A673 (cell line): Measurements from ENCODE around the gene ST6GALNAC2. TPM values are rescaled to one million over a fixed set of nuclear protein-coding genes. Genes with fewer than 3 reads are reported as not detected.

ENCODE experiments used
- BruUV-seq: library from RNA; stranded (reverse); fragments of 400-500 nt; replicated peaks from 2 replicates; lab custom pipeline; 2021; lab: Mats Ljungman, UMichigan
- CTCF ChIA-PET: fragments of 300-600 bp; sonication (Branson Sonifier 250); formaldehyde crosslinking; loops from one replicate; lab custom pipeline; 2022; ENCODE audit warnings: antibody characterized with exemption; lab: Charles Lee
- POLR2A ChIA-PET: fragments of 300-600 bp; sonication (Branson Sonifier 250); formaldehyde crosslinking; loops from one replicate; lab custom pipeline; 2022; ENCODE audit warnings: antibody characterized with exemption; ENCODE audit not compliant: low non-redundant PET; lab: Charles Lee
- DNase-seq: peaks from one replicate; pipeline ENCODE4 v3.0.0-alpha.2; 2015; ENCODE audit warnings: low spot score
- H3K27ac ChIP-seq: fragments of 200-600 bp; sonication (generic); 2 replicates; pipeline ENCODE4 v1.5.1; 2016; ENCODE audit warnings: mixed run types, low read depth, mild to moderate bottlenecking, mixed read lengths, antibody characterized with exemption, low read length; ENCODE audit not compliant: poor library complexity, severe bottlenecking
- H3K27me3 ChIP-seq: fragments of 200-600 bp; sonication (generic); replicated peaks from 2 replicates; pipeline ENCODE4 v1.6.1; 2017; ENCODE audit warnings: mixed run types, low read depth, mild to moderate bottlenecking, mixed read lengths, antibody characterized with exemption, low read length; ENCODE audit not compliant: insufficient read depth, poor library complexity
- H3K36me3 ChIP-seq: fragments of 200-600 bp; sonication (generic); 2 replicates; pipeline ENCODE4 v1.6.1; 2016; ENCODE audit warnings: mixed run types, mild to moderate bottlenecking, mixed read lengths, antibody characterized with exemption, low read length; ENCODE audit not compliant: insufficient read depth, poor library complexity, severe bottlenecking
- H3K4me1 ChIP-seq: fragments of 200-600 bp; sonication (generic); 2 replicates; pipeline ENCODE4 v1.6.1; 2017; ENCODE audit warnings: mixed run types, mild to moderate bottlenecking, mixed read lengths, antibody characterized with exemption, low read length; ENCODE audit not compliant: insufficient read depth, poor library complexity, severe bottlenecking
- H3K4me3 ChIP-seq: fragments of 200-600 bp; sonication (generic); 2 replicates; pipeline ENCODE4 v1.5.1; 2016; ENCODE audit warnings: low read depth, mixed run types, mild to moderate bottlenecking, mixed read lengths, low read length; ENCODE audit not compliant: poor library complexity, severe bottlenecking
- H3K9me3 ChIP-seq: fragments of 200-600 bp; sonication (generic); 2 replicates; pipeline ENCODE4 v1.6.1; 2016; ENCODE audit warnings: mixed run types, low read depth, mild to moderate bottlenecking, mixed read lengths, antibody characterized with exemption, low read length; ENCODE audit not compliant: poor library complexity, severe bottlenecking
- CTCF ChIP-seq: fragments of 300-800, 200-600 bp; sonication (generic); conservative IDR thresholded peaks from 2 replicates; pipeline ENCODE4 v1.5.1; 2017; ENCODE audit warnings: low read depth, mild to moderate bottlenecking, antibody characterized with exemption, low read length, moderate library complexity, mixed read lengths
- EZH2 ChIP-seq: fragments of 200-600 bp; sonication (generic); IDR thresholded peaks from 2 replicates; pipeline ENCODE4 v1.6.1; 2017; ENCODE audit warnings: borderline replicate concordance, low read depth, mild to moderate bottlenecking, mixed read lengths, antibody characterized with exemption, low read length; ENCODE audit not compliant: poor library complexity, severe bottlenecking
- intact Hi-C: fragments of 100-400 bp; cut with micrococcal nuclease; formaldehyde crosslinking; loops from one replicate; pipeline ENCODE4 v1.10.0; 2022; ENCODE audit not compliant: unreplicated experiment
- total RNA-seq: library from RNA; stranded (reverse); gene quantifications from 2 replicates; pipeline ENCODE4 v1.2.3, GENCODE V29; 2021

ST6GALNAC2 gene
- total RNA-seq, 1 experiment from 2014 or later, result not detected

- no peaks in the 10 kb centered on the region for H3K4me1 ChIP-seq
- no peaks in the 10 kb centered on the region for H3K9me3 ChIP-seq
- DNase-seq, result no peak
- no TSS peak for BruUV-seq
- ChIA-PET POLR2A (no interaction called here), CTCF (no interaction called here)
- TF ChIP-seq CTCF, result no peak
- TF ChIP-seq EZH2, result no peak
- H3K27me3 ChIP-seq, result no peaks in the 10 kb centered on the region
- intact Hi-C loops, result loop anchor here (10.0 kb wide), 1 partner anchor 146 kb away; the partner anchor contains the start of gene MXRA7
- H3K4me3 ChIP-seq, result no peak overlapping the region
- peaks cover 36% of the 10 kb centered on the region for H3K36me3 ChIP-seq
- no peak overlapping the region for H3K27ac ChIP-seq
Observed at GRCh38 chr17:76568811-76569221, 16.8 kb downstream of the ST6GALNAC2 start.

GRCh38 chr17:76567634-76568432 lies 17.8 kb downstream of the ST6GALNAC2 start:
- Histone ChIP-seq H3K9me3 (no peaks in the 10 kb centered on the region), H3K27me3 (no peaks in the 10 kb centered on the region), H3K27ac (peak overlapping the region; percentile 8), H3K4me1 (no peaks in the 10 kb centered on the region), H3K36me3 (peaks cover 46% of the 10 kb centered on the region), H3K4me3 (no peak overlapping the region)
- intact Hi-C loops, result loop anchor here (10.0 kb wide), 1 partner anchor 147 kb away; the partner anchor contains the start of gene MXRA7
- no TSS peak for BruUV-seq
- ChIA-PET POLR2A (interaction anchor here (0.6 kb wide), 1 partner anchor 17 kb away, joined by 7 read pairs; no protein-coding TSS in a partner anchor), CTCF (no interaction called here)
- TF ChIP-seq CTCF, result no peak
- no peak for TF ChIP-seq EZH2
- no peak for DNase-seq

GRCh38 chr17:76566988-76567431 lies 18.6 kb downstream of the ST6GALNAC2 start:
- Histone ChIP-seq H3K27ac (peak overlapping the region; percentile 8), H3K4me3 (no peak overlapping the region), H3K9me3 (no peaks in the 10 kb centered on the region), H3K4me1 (peaks cover 6% of the 10 kb centered on the region), H3K27me3 (no peaks in the 10 kb centered on the region), H3K36me3 (peaks cover 52% of the 10 kb centered on the region)
- TF ChIP-seq CTCF (no peak), EZH2 (no peak)
- POLR2A ChIA-PET, result no interaction called here
- intact Hi-C loops, result loop anchor here (10.0 kb wide), 1 partner anchor 148 kb away; the partner anchor contains the start of gene MXRA7
- CTCF ChIA-PET, result interaction anchor here (0.7 kb wide), 1 partner anchor 17 kb away, joined by 3 read pairs; no protein-coding TSS in a partner anchor
- BruUV-seq, result no TSS peak
- DNase-seq, result no peak
